HepG2 (cell line): ENCODE data around the gene GPX2. TPM values are rescaled to one million over a fixed set of nuclear protein-coding genes. Genes with fewer than 3 reads are reported as not detected.

Experiments used
- ATAC-seq: fragments of 200-7000 bp; cut with Tn5 transposase; 3 replicates; pipeline ENCODE4 v1.9.1; 2020; ENCODE audit warnings: mild to moderate bottlenecking, moderate library complexity
- BruUV-seq: library from RNA; stranded (reverse); fragments of 400-500 nt; replicated peaks from 2 replicates; lab custom pipeline; 2021; lab: Mats Ljungman, UMichigan
- CTCF ChIA-PET: fragments of 300-600 bp; formaldehyde crosslinking; extraction: SDS; loops from one replicate; lab custom pipeline; 2021; ENCODE audit warnings: low total read pairs, inconsistent platforms, low intra/inter-chr PET ratio; lab: Yijun Ruan, JAX
- POLR2A ChIA-PET: fragments of 350-600 bp; sonication (Branson Sonifier 250); formaldehyde crosslinking; loops from one replicate; lab custom pipeline; 2020; ENCODE audit warnings: antibody characterized with exemption, inconsistent platforms; lab: Yijun Ruan, JAX
- DNase-seq: peaks from one replicate; pipeline ENCODE4 v3.0.0-alpha.2; 2015; ENCODE audit warnings: low spot score
- FAIRE-seq: peaks from 3 replicates; lab custom pipeline; 2011; peaks lifted over from hg19 to GRCh38; lab: Jason Lieb, UNC
- H2AFZ ChIP-seq: one replicate; pipeline ENCODE4 v1.6.1; 2011; ENCODE audit warnings: low read length, inconsistent platforms
- H3K27ac ChIP-seq: fragments of 300-600 bp; 3 replicates; pipeline ENCODE4 v1.8.0; 2011; ENCODE audit warnings: mixed run types, mild to moderate bottlenecking, mixed read lengths, low read length, inconsistent platforms; ENCODE audit not compliant: insufficient read depth; ENCODE audit errors: extremely low read length
- H3K27me3 ChIP-seq, 2 experiments: fragments of 200-600 bp in 1 of 2; 2 replicates in 1 of 2; 3 replicates in 1 of 2; pipeline versions ENCODE4 v1.6.0 to v1.8.0; 2011; ENCODE audit warnings: low read length in 2 of 2, mild to moderate bottlenecking in 2 of 2, moderate library complexity in 2 of 2, inconsistent platforms in 1 of 2; ENCODE audit not compliant: insufficient read depth in 2 of 2, control insufficient read depth in 1 of 2
- H3K36me3 ChIP-seq, 2 experiments: fragments of 200-600 bp in 1 of 2; replicated peaks in 1 of 2; 2 replicates in 1 of 2; 3 replicates in 1 of 2; pipeline versions ENCODE4 v1.5.1 to v1.8.0; 2011; ENCODE audit warnings: low read length in 2 of 2, inconsistent platforms in 1 of 2; ENCODE audit not compliant: insufficient read depth in 2 of 2, control insufficient read depth in 1 of 2
- H3K4me1 ChIP-seq: 2 replicates; pipeline ENCODE4 v1.5.1; 2012; ENCODE audit warnings: low read length, inconsistent platforms; ENCODE audit not compliant: insufficient read depth
- H3K4me2 ChIP-seq: 2 replicates; pipeline ENCODE4 v1.6.0; 2011; ENCODE audit warnings: low read depth, low read length, inconsistent platforms
- H3K4me3 ChIP-seq, 3 experiments: fragments of 200-600 bp in 1 of 3; sonication (generic), shearing (Covaris generic) in 1 of 3; replicated peaks in 1 of 3; 2 replicates each; pipeline ENCODE4 v1.5.1; 2011 to 2016; ENCODE audit warnings: low read length in 3 of 3, inconsistent platforms in 2 of 3, low read depth in 2 of 3, mild to moderate bottlenecking in 2 of 3, control low read depth in 1 of 3, mixed read lengths in 1 of 3; ENCODE audit not compliant: insufficient read depth in 1 of 3
- H3K79me2 ChIP-seq: one replicate; pipeline ENCODE4 v1.6.1; 2011; ENCODE audit warnings: low read length, inconsistent platforms; ENCODE audit not compliant: insufficient read depth
- H3K9ac ChIP-seq: 2 replicates; pipeline ENCODE4 v1.6.0; 2011; ENCODE audit warnings: mild to moderate bottlenecking, low read depth, low read length, inconsistent platforms; ENCODE audit not compliant: insufficient read depth
- H3K9me3 ChIP-seq: 2 replicates; pipeline ENCODE4 v1.5.1; 2012; ENCODE audit warnings: mild to moderate bottlenecking, low read length
- H4K20me1 ChIP-seq: 2 replicates; pipeline ENCODE4 v1.6.0; 2011; ENCODE audit warnings: inconsistent platforms, mild to moderate bottlenecking, low read length, moderate library complexity; ENCODE audit not compliant: insufficient read depth
- HHEX ChIP-seq: IDR thresholded peaks from 2 replicates; pipeline ENCODE4 v1.6.1; 2016; ENCODE audit warnings: control low read depth
- ZNF24 ChIP-seq: fragments of 450-650 bp; IDR thresholded peaks from 2 replicates; pipeline ENCODE4 v1.6.1; 2017; ENCODE audit warnings: antibody characterized with exemption, mild to moderate bottlenecking
- ZNF292 ChIP-seq: sonication (generic); formaldehyde crosslinking; IDR thresholded peaks from 2 replicates; pipeline ENCODE4 v1.8.1; 2022; ENCODE audit warnings: mild to moderate bottlenecking, low read depth, missing genetic modification reagents, borderline replicate concordance
- ZNF768 ChIP-seq: sonication (generic); formaldehyde crosslinking; IDR thresholded peaks from 2 replicates; pipeline ENCODE4 v1.4.0; 2020; ENCODE audit warnings: missing genetic modification reagents
- ZNF883 ChIP-seq: sonication (generic); formaldehyde crosslinking; IDR thresholded peaks from 2 replicates; pipeline ENCODE4 v1.5.1; 2020; ENCODE audit warnings: mild to moderate bottlenecking, missing genetic modification reagents; ENCODE audit errors: not compliant biosample characterization
- WGBS: methylation state at CpG from one replicate; pipeline ENCODE4 v1.1.6; 2017; ENCODE audit warnings: low lambda C conversion rate; 5-methylcytosine and 5-hydroxymethylcytosine counted together
- in situ Hi-C: cut with HindIII; loops from 2 replicates; pipeline ENCODE4 v1.10.0; 2017; ENCODE audit warnings: low pct_unique_long_range_greater_than_20kb; ENCODE audit not compliant: extremely low pct_ligation_motif_present
- intact Hi-C: fragments of 100-400 bp; cut with micrococcal nuclease; formaldehyde crosslinking; loops from one replicate; pipeline ENCODE4 v1.10.0; 2022; ENCODE audit not compliant: unreplicated experiment
- polyA plus RNA-seq, 8 experiments: library from polyadenylated mRNA; depleted of rRNA in 3 of 8; stranded (reverse) in 7 of 8; unstranded in 1 of 8; fragments of >200 nt; fragmentation: Illumina TruSeq in 4 of 8; extraction: Trizol in 4 of 8; gene quantifications; 2 replicates each; pipeline versions ENCODE4 v1.2.1 to v1.2.3, GENCODE V29; 2011 to 2016; ENCODE audit warnings: low read depth in 4 of 8, missing spikeins in 1 of 8, mixed read lengths in 1 of 8; ENCODE audit not compliant: insufficient read depth in 1 of 8
- total RNA-seq, 5 experiments: library from RNA; depleted of rRNA; stranded (reverse); fragments of >200 nt; fragmentation: Illumina TruSeq; extraction: Trizol; gene quantifications; 2 replicates each; pipeline ENCODE4 v1.2.3, GENCODE V29; 2016; ENCODE audit warnings: low read depth in 1 of 5

The GPX2 gene
- total and polyA plus RNA-seq, 2 of the 13 experiments (the other 11 are each of a cell fraction or from before 2014, with no cell fraction given), result 526 to 674 TPM

GRCh38 chr14:64954491-64955240, 12.1 kb upstream of the GPX2 start:
- CTCF ChIA-PET, result no interaction called here
- FAIRE-seq (no peak), DNase-seq (no peak), ATAC-seq (no peak)
- Histone ChIP-seq H3K4me2 (no peak overlapping the region), H3K4me3 (no peak overlapping the region), H2AFZ (no peak overlapping the region), H3K27me3 (no peaks in the 10 kb centered on the region), H3K9ac (no peak overlapping the region), H3K4me1 (peaks cover 16% of the 10 kb centered on the region), H3K79me2 (no peaks in the 10 kb centered on the region), H3K27ac (no peak overlapping the region), H3K36me3 (peaks cover 0 to 5% of the 10 kb centered on the region in 2 experiments; a peak in 2 of 5 replicates), H4K20me1 (no peaks in the 10 kb centered on the region), H3K9me3 (no peaks in the 10 kb centered on the region)
- POLR2A ChIA-PET, result no interaction called here
- intact Hi-C loops, result no loop called here
- no TSS peak for BruUV-seq
- WGBS, result 95% methylated on average over 8 of the region's 9 CpGs
- TF ChIP-seq ZNF24, result no peak
- peak; percentile 94 for TF ChIP-seq ZNF768 (CRISPR knock-in tag)
- TF ChIP-seq, all 625 proteins: peak for 1
- in situ Hi-C loops, result no loop called here

DNA sequence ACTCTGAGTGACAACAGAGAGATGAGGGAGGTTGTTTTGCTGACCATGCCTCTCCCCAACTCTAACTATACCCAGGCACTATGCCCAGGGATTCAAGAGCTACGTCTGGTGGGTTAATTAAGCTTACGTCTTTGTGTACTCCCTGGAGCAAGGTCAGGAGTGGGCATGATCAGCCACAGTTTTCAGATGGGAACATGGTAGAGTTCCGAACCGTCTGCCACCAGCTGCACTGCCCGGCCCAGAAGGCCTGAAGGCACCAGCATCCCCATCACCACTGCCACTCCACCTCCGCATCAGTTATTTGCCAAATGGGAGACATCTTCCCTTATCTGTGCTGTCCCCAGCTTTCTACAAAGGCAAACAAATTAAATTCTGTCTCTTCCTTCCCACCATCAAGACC, 11.1 kb upstream of the GPX2 start:
- no peak overlapping the region for H2AFZ ChIP-seq
- ATAC-seq, result no peak
- no TSS peak for BruUV-seq
- H3K4me3 ChIP-seq, result no peak overlapping the region
- no peak overlapping the region for H3K4me2 ChIP-seq
- in situ Hi-C loops, result no loop called here
- no peaks in the 10 kb centered on the region for H3K27me3 ChIP-seq
- POLR2A ChIA-PET, result interaction anchor here (1.4 kb wide), 1 partner anchor 11 kb away, joined by 6 read pairs; the partner anchor contains the start of gene GPX2
- H3K9me3 ChIP-seq, result no peaks in the 10 kb centered on the region
- peaks cover 0 to 5% of the 10 kb centered on the region in 2 experiments; a peak in 2 of 5 replicates for H3K36me3 ChIP-seq
- no peak for TF ChIP-seq ZNF883 (CRISPR knock-in tag)
- TF ChIP-seq ZNF292 (CRISPR knock-in tag), result no peak
- TF ChIP-seq HHEX, result no peak
- H3K4me1 ChIP-seq, result peaks cover 25% of the 10 kb centered on the region
- no peak for DNase-seq
- intact Hi-C loops, result no loop called here
- no peak overlapping the region for H3K9ac ChIP-seq
- CTCF ChIA-PET, result no interaction called here
- H3K79me2 ChIP-seq, result no peaks in the 10 kb centered on the region
- 93% methylated on average over 3 of the region's 6 CpGs for WGBS
- no peak overlapping the region for H3K27ac ChIP-seq
- no peaks in the 10 kb centered on the region for H4K20me1 ChIP-seq
- no peak for FAIRE-seq
